Osteoblast (primary cell): ENCODE results near the gene HPCAL4. TPM values are rescaled to one million over a fixed set of nuclear protein-coding genes. Genes with fewer than 3 reads are reported as not detected.

Source experiments
- DNase-seq: peaks from one replicate; pipeline ENCODE4 v3.0.0; 2011; ENCODE audit warnings: low spot score, mixed read lengths; ENCODE audit not compliant: insufficient read length; ENCODE audit errors: missing footprints
- H2AFZ ChIP-seq: 2 replicates; pipeline ENCODE4 v1.6.0; 2011; ENCODE audit warnings: mild to moderate bottlenecking, low read length
- H3K27ac ChIP-seq: 2 replicates; pipeline ENCODE4 v1.5.1; 2011; ENCODE audit warnings: mild to moderate bottlenecking, low read depth, low read length, moderate library complexity
- H3K27me3 ChIP-seq: 2 replicates; pipeline ENCODE4 v1.6.0; 2012; ENCODE audit warnings: mild to moderate bottlenecking, control low read depth, inconsistent platforms, low read length, moderate library complexity; ENCODE audit not compliant: insufficient read depth
- H3K36me3 ChIP-seq: 2 replicates; pipeline ENCODE4 v1.5.1; 2011; ENCODE audit warnings: mild to moderate bottlenecking, low read length, control low read depth, moderate library complexity; ENCODE audit not compliant: insufficient read depth
- H3K4me1 ChIP-seq: 2 replicates; pipeline ENCODE4 v1.5.1; 2011; ENCODE audit warnings: mild to moderate bottlenecking, low read length, control low read depth, moderate library complexity; ENCODE audit not compliant: insufficient read depth
- H3K4me2 ChIP-seq: 2 replicates; pipeline ENCODE4 v1.6.0; 2011; ENCODE audit warnings: mild to moderate bottlenecking, low read length; ENCODE audit not compliant: insufficient read depth
- H3K4me3 ChIP-seq: fragments of 200-600 bp; sonication (generic); 3 replicates; pipeline ENCODE4 v1.5.1; 2012; ENCODE audit warnings: mild to moderate bottlenecking, low read length, inconsistent platforms; ENCODE audit not compliant: insufficient read depth
- H3K79me2 ChIP-seq: 2 replicates; pipeline ENCODE4 v1.6.0; 2012; ENCODE audit warnings: mild to moderate bottlenecking, low read length, control low read depth, inconsistent platforms; ENCODE audit not compliant: insufficient read depth
- H3K9me3 ChIP-seq: 2 replicates; pipeline ENCODE4 v1.5.1; 2011; ENCODE audit warnings: low read depth, low read length, control low read depth
- H4K20me1 ChIP-seq: 2 replicates; pipeline ENCODE4 v1.6.0; 2012; ENCODE audit warnings: mild to moderate bottlenecking, low read length, control low read depth; ENCODE audit not compliant: insufficient read depth
- total RNA-seq: library from RNA; depleted of rRNA; stranded (reverse); fragments of >200 nt; gene quantifications from 2 replicates; pipeline ENCODE4 v1.2.3, GENCODE V29; 2012
- TF ChIP-seq, protein P1 (sequence below): IDR thresholded peaks from 2 replicates; pipeline ENCODE4 v1.5.1; 2011; ENCODE audit warnings: mild to moderate bottlenecking, low read depth, low read length, moderate library complexity; ENCODE audit errors: extremely low read depth

Gene HPCAL4
- total RNA-seq, 1 donor: not detected

DNA sequence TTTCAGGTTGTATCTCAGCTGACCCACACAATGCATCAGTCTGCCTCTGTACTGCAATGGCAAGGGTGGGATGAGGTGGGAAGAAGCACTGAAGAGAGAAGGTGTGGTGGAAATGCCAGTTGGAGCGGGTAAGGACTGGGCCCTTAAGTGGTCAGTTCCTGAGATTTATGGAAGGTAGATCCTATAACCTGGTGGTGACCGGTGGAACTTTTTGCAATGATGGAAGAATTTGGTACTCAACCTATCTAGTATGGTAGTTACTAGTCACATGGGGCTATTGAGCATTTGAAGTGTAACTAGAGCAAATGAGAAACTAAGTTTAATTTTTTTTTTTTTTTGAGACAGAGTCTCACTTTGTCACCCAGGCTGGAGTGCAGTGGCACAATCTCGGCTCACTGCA lies 8.2 kb upstream of the HPCAL4 start:
- no peak for DNase-seq
- Histone ChIP-seq H3K36me3 (no peaks in the 10 kb centered on the region), H3K4me1 (peaks cover 8% of the 10 kb centered on the region), H3K9me3 (no peaks in the 10 kb centered on the region), H3K27ac (no peak overlapping the region), H3K4me2 (no peak overlapping the region), H3K4me3 (no peak overlapping the region), H4K20me1 (no peaks in the 10 kb centered on the region), H3K27me3 (peaks cover 55% of the 10 kb centered on the region), H2AFZ (no peak overlapping the region), H3K79me2 (no peaks in the 10 kb centered on the region)
- TF ChIP-seq, protein P1, sequence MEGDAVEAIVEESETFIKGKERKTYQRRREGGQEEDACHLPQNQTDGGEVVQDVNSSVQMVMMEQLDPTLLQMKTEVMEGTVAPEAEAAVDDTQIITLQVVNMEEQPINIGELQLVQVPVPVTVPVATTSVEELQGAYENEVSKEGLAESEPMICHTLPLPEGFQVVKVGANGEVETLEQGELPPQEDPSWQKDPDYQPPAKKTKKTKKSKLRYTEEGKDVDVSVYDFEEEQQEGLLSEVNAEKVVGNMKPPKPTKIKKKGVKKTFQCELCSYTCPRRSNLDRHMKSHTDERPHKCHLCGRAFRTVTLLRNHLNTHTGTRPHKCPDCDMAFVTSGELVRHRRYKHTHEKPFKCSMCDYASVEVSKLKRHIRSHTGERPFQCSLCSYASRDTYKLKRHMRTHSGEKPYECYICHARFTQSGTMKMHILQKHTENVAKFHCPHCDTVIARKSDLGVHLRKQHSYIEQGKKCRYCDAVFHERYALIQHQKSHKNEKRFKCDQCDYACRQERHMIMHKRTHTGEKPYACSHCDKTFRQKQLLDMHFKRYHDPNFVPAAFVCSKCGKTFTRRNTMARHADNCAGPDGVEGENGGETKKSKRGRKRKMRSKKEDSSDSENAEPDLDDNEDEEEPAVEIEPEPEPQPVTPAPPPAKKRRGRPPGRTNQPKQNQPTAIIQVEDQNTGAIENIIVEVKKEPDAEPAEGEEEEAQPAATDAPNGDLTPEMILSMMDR: no peak

DNA sequence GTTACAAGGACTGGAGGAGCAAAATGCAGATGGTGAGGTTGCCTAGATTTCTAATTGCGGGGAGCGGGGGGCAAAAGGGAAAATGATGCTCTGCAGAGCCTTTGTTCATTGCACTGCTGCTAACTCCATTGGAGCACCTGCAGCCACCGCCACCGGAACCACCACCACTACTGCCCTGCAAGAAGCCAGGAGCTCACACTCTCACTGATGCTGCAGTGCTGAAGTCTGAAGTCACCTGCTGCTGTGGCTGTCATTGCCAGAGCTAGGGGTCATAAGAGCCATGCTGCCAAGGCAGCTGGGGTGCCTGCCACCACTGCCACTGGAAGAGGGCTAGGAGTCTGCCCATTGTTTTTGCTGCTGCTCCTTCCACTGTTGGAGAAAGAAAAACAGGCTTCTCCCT lies 7.3 kb upstream of the HPCAL4 start:
- DNase-seq: no peak
- Histone ChIP-seq H4K20me1 (no peaks in the 10 kb centered on the region), H3K4me1 (peaks cover 8% of the 10 kb centered on the region), H3K9me3 (no peaks in the 10 kb centered on the region), H3K79me2 (no peaks in the 10 kb centered on the region), H3K27me3 (peaks cover 61% of the 10 kb centered on the region), H3K27ac (no peak overlapping the region), H2AFZ (no peak overlapping the region), H3K4me3 (no peak overlapping the region), H3K4me2 (no peak overlapping the region), H3K36me3 (no peaks in the 10 kb centered on the region)
- TF ChIP-seq, protein P1: no peak

DNA sequence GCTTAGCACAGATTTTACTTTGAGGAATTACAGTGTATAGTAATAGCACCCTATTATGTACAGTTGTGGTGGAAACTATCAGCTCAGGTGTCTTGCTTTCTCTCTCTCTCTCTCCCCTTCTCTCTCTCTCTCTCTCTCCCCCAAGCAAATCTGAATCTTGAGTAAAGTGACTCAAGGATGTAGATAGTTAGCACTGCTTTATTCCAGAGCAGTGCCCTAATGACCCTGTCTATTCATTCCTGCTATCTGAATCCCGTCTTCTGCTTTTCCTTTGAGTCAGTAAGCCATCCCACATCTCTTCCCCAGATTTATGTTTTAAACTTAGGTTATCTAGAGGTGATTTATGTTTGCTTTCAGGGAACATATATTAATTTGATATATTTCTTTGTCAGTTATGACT lies 5.2 kb upstream of the HPCAL4 start:
- Histone ChIP-seq H3K27me3 (peaks cover 75% of the 10 kb centered on the region), H3K27ac (no peak overlapping the region), H3K36me3 (no peaks in the 10 kb centered on the region), H4K20me1 (no peaks in the 10 kb centered on the region), H3K9me3 (no peaks in the 10 kb centered on the region), H3K4me3 (no peak overlapping the region), H2AFZ (no peak overlapping the region), H3K79me2 (no peaks in the 10 kb centered on the region), H3K4me2 (no peak overlapping the region), H3K4me1 (peaks cover 7% of the 10 kb centered on the region)
- TF ChIP-seq, protein P1: no peak
- no peak for DNase-seq

DNA sequence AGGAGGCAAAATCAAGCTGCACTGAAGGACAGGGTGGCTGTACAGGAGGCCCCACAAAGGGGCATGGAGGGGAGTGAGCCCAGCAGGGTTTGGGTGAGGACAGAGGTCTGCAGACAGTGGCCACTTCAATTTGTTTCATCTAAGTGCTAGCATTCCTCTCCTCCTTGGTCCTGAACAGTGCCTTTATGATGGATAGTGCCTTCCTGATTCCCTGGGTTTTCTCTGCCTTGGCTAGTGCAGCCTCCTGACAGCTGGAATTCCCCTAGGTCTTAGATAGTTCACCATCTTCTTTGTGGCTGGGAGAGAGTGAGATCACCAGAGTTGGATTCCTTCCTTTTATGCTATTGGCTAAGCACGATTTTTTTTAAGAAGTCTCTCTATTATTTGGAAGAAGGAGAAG lies 3.8 kb upstream of the HPCAL4 start:
- no peaks in the 10 kb centered on the region for H4K20me1 ChIP-seq
- H3K27me3 ChIP-seq: peaks cover 81% of the 10 kb centered on the region
- H3K4me1 ChIP-seq: peaks cover 6% of the 10 kb centered on the region
- H3K4me2 ChIP-seq: no peak overlapping the region
- H3K79me2 ChIP-seq: no peaks in the 10 kb centered on the region
- H3K36me3 ChIP-seq: no peaks in the 10 kb centered on the region
- H2AFZ ChIP-seq: no peak overlapping the region
- no peak overlapping the region for H3K27ac ChIP-seq
- no peaks in the 10 kb centered on the region for H3K9me3 ChIP-seq
- DNase-seq: no peak
- H3K4me3 ChIP-seq: no peak overlapping the region
- TF ChIP-seq, protein P1: no peak
